Liver (tissue), 9 donors: ENCODE data around the gene RAPGEF6. TPM values are rescaled to one million over a fixed set of nuclear protein-coding genes. Genes with fewer than 3 reads are reported as not detected.
"Not testable (repeated sequence)": the region's sequence is repeated elsewhere in the genome, so short reads cannot be mapped to it uniquely, and the experiment has no call there.

ENCODE experiments used
- DNase-seq: peaks from one replicate; pipeline ENCODE4 v3.0.0-alpha.2; 2017; ENCODE audit warnings: low spot score
- H3K27ac ChIP-seq, 2 donors: one replicate each; pipeline ENCODE4 v1.7.0; 2013; ENCODE audit warnings: inconsistent platforms in 2 of 2, low read length in 2 of 2, control low read depth in 1 of 2, low read depth in 1 of 2, mild to moderate bottlenecking in 1 of 2
- H3K27me3 ChIP-seq, 4 donors: one replicate each; pipeline versions ENCODE4 v1.6.1 to v1.7.0; 2013; ENCODE audit warnings: low read length in 3 of 4, inconsistent platforms in 1 of 4, mild to moderate bottlenecking in 1 of 4, moderate library complexity in 1 of 4; ENCODE audit not compliant: control insufficient read depth in 4 of 4, insufficient read depth in 4 of 4
- H3K36me3 ChIP-seq, 4 donors: one replicate each; pipeline versions ENCODE4 v1.6.1 to v1.7.0; 2013; ENCODE audit warnings: low read length in 3 of 4, mild to moderate bottlenecking in 3 of 4, low read depth in 1 of 4, moderate library complexity in 1 of 4; ENCODE audit not compliant: control insufficient read depth in 4 of 4, insufficient read depth in 3 of 4
- H3K4me1 ChIP-seq, 4 donors: one replicate each; pipeline versions ENCODE4 v1.6.1 to v1.7.0; 2013; ENCODE audit warnings: low read length in 3 of 4, mild to moderate bottlenecking in 3 of 4, moderate library complexity in 1 of 4; ENCODE audit not compliant: control insufficient read depth in 4 of 4, insufficient read depth in 4 of 4
- H3K4me3 ChIP-seq, 3 donors: one replicate each; pipeline versions ENCODE4 v1.6.1 to v1.7.0; 2013; ENCODE audit warnings: low read length in 3 of 3, control low read depth in 1 of 3, low read depth in 1 of 3, mild to moderate bottlenecking in 1 of 3
- H3K9ac ChIP-seq, 2 donors: one replicate each; pipeline ENCODE4 v1.7.0; 2013; ENCODE audit warnings: low read length in 2 of 2, mild to moderate bottlenecking in 2 of 2, moderate library complexity in 2 of 2, control low read depth in 1 of 2, low read depth in 1 of 2
- H3K9me3 ChIP-seq, 4 donors: one replicate each; pipeline versions ENCODE4 v1.6.1 to v1.7.0; 2013; ENCODE audit warnings: low read length in 3 of 4; ENCODE audit not compliant: control insufficient read depth in 4 of 4
- EGR1 ChIP-seq, 2 donors: IDR thresholded peaks; 2 replicates each; pipeline ENCODE4 v1.6.1; 2016 to 2018; ENCODE audit warnings: antibody characterized with exemption in 2 of 2, low read depth in 2 of 2
- FOXA1 ChIP-seq: IDR thresholded peaks from 2 replicates; pipeline ENCODE4 v1.6.1; 2016; ENCODE audit warnings: antibody characterized with exemption
- FOXA2 ChIP-seq: IDR thresholded peaks from 2 replicates; pipeline ENCODE4 v1.6.1; 2016; ENCODE audit warnings: antibody characterized with exemption
- GABPA ChIP-seq, 2 donors: IDR thresholded peaks in 1 of 2; conservative IDR thresholded peaks in 1 of 2; 2 replicates each; pipeline ENCODE4 v1.6.1; 2016; ENCODE audit warnings: antibody characterized with exemption in 2 of 2, mild to moderate bottlenecking in 1 of 2, moderate library complexity in 1 of 2
- HNF4A ChIP-seq, 2 donors: conservative IDR thresholded peaks; 2 replicates each; pipeline ENCODE4 v1.6.1; 2016; ENCODE audit warnings: antibody characterized with exemption in 2 of 2, mild to moderate bottlenecking in 2 of 2
- HNF4G ChIP-seq: IDR thresholded peaks from 2 replicates; pipeline ENCODE4 v1.6.1; 2016; ENCODE audit warnings: antibody characterized with exemption
- JUND ChIP-seq, 2 donors: IDR thresholded peaks; 2 replicates each; pipeline ENCODE4 v1.6.1; 2016; ENCODE audit warnings: antibody characterized with exemption in 2 of 2
- NR2F2 ChIP-seq: IDR thresholded peaks from 2 replicates; pipeline ENCODE4 v1.6.1; 2016; ENCODE audit warnings: antibody characterized with exemption
- RAD21 ChIP-seq, 2 donors: IDR thresholded peaks; 2 replicates each; pipeline ENCODE4 v1.6.1; 2016; ENCODE audit warnings: antibody characterized with exemption in 2 of 2, mild to moderate bottlenecking in 2 of 2
- RXRA ChIP-seq, 2 donors: IDR thresholded peaks; 2 replicates each; pipeline ENCODE4 v1.6.1; 2017 to 2018; ENCODE audit warnings: antibody characterized with exemption in 2 of 2, mild to moderate bottlenecking in 1 of 2
- SP1 ChIP-seq: IDR thresholded peaks from 2 replicates; pipeline ENCODE4 v1.6.1; 2018; ENCODE audit warnings: antibody characterized with exemption, mild to moderate bottlenecking
- TAF1 ChIP-seq: conservative IDR thresholded peaks from 2 replicates; pipeline ENCODE4 v1.6.1; 2016; ENCODE audit warnings: antibody characterized with exemption, mild to moderate bottlenecking
- YY1 ChIP-seq: IDR thresholded peaks from 2 replicates; pipeline ENCODE4 v1.6.1; 2016; ENCODE audit warnings: antibody characterized with exemption, mild to moderate bottlenecking
- WGBS: extraction: QIAGEN DNeasy Blood & Tissue Kit; methylation state at CpG from one replicate; pipeline ENCODE4 v1.1.7; 2013; 5-methylcytosine and 5-hydroxymethylcytosine counted together
- polyA plus RNA-seq, 2 donors: library from polyadenylated mRNA; stranded (reverse) in 1 of 2; unstranded in 1 of 2; fragments of 200-250 nt in 1 of 2; fragments of >200 nt in 1 of 2; fragmentation: Nextera tagmentation in 1 of 2; extraction: Ambion mirVana in 1 of 2; gene quantifications; one replicate each; pipeline versions ENCODE4 v1.2.1 to v1.2.3, GENCODE V29; 2013 to 2015
- total RNA-seq, 2 donors: library from RNA; depleted of rRNA; stranded (reverse); fragments of >200 nt; gene quantifications; one replicate each; pipeline ENCODE4 v1.2.3, GENCODE V29; 2014
- TF ChIP-seq, protein P1 (sequence below): IDR thresholded peaks from 2 replicates; pipeline ENCODE4 v1.6.1; 2016; ENCODE audit warnings: antibody characterized with exemption
- TF ChIP-seq, protein P2 (sequence below): IDR thresholded peaks from 2 replicates; pipeline ENCODE4 v1.6.1; 2016; ENCODE audit warnings: antibody characterized with exemption
- TF ChIP-seq, protein P3 (sequence below): IDR thresholded peaks from 2 replicates; pipeline ENCODE4 v1.6.1; 2016; ENCODE audit warnings: antibody characterized with exemption, mild to moderate bottlenecking
- TF ChIP-seq, protein P4 (sequence below): IDR thresholded peaks from 2 replicates; pipeline ENCODE4 v1.6.1; 2016; ENCODE audit warnings: antibody characterized with exemption
- TF ChIP-seq, protein P5 (sequence below): fragments of 150-350 bp; IDR thresholded peaks from 2 replicates; pipeline ENCODE4 v1.5.1; 2017; ENCODE audit warnings: improper control_type of control experiment, low read depth, low read length; ENCODE audit not compliant: missing input control
- donor health status: healthy.
- donor health status: healthy.
- donor health status: healthy.
- donor health status: healthy.
- donor health status: healthy.

Gene RAPGEF6
- total and polyA plus RNA-seq, 4 donors, result 1.7 to 16.1 (median 8.6) TPM

DNA sequence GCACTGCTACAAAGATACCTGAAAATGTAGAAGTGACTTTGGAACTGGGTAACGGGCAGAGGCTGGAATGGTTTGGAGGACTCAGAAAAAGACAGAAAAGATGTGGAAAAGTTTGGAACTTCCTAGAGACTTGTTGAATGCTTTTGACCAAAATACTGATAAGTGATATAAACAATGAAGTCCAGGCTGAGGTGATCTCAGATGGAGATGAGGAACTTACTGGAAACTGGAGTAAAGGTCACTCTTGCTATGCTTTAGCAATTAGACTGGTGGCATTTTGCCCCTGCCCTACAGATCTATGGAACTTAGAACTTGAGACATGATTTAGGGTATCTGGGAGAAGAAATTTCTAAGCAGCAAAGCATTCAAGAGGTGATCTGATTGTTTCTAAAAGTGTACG is 41.6 kb downstream of the RAPGEF6 start:
- H3K27ac ChIP-seq, H3K4me1 ChIP-seq: not testable (repeated sequence)
- 89% methylated on average over 2 of the region's 2 CpGs for WGBS

DNA sequence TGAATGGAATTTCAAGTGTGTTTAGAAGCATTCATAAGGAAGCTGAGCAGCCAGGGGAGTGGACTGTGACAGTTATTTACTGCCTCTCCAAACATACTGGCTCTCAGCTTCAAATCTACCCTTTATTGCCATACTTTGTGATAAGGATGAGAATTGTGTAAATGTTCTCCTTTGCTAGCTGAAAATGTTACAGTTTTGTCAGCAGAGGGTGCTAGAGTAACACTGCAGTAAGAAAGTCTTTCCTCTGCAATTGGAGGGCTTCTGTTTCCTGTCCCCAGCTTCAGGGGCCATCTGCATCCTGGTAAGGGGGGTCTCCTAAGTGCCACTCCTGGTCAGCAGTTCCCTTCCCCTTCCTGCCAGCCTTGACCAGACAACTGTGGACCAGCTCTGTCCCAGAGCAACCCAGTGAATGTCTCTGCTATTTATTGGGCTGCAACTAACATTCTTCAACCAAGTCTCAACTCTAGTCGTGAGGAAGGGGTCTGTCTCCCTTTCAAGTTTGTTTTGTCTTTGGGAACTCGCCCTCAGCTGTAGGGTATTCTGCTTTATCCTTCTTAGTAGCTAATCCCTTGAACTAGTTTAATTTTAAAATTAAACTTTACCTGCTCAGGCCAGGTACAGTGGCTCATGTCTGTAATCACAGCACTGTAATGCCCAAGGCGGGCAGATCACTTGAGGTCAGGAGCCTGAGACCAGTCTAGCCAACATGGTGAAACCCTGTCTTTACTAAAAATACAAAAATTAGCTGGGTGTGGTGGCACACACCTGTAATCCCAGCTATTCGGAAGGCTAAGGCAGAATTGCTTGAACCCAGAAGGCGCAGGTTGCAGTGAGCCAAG is 45.3 kb downstream of the RAPGEF6 start:
- Histone ChIP-seq H3K36me3 (peaks cover 0 to 2% (median 0%) of the 10 kb centered on the region in 4 donors), H3K4me3 (no peak overlapping the region), H3K9me3 (no peaks in the 10 kb centered on the region), H3K27me3 (no peaks in the 10 kb centered on the region), H3K4me1 (peaks cover 0 to 5% (median 3%) of the 10 kb centered on the region in 4 donors), H3K27ac (no peak overlapping the region), H3K9ac (no peak overlapping the region)
- DNase-seq, result no peak
- 70% methylated on average over 5 of the region's 5 CpGs for WGBS
- TF ChIP-seq SP1, result no peak
- TF ChIP-seq, protein P1, sequence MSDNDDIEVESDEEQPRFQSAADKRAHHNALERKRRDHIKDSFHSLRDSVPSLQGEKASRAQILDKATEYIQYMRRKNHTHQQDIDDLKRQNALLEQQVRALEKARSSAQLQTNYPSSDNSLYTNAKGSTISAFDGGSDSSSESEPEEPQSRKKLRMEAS, result no peak
- no peak for TF ChIP-seq FOXA1
- TF ChIP-seq, protein P2, sequence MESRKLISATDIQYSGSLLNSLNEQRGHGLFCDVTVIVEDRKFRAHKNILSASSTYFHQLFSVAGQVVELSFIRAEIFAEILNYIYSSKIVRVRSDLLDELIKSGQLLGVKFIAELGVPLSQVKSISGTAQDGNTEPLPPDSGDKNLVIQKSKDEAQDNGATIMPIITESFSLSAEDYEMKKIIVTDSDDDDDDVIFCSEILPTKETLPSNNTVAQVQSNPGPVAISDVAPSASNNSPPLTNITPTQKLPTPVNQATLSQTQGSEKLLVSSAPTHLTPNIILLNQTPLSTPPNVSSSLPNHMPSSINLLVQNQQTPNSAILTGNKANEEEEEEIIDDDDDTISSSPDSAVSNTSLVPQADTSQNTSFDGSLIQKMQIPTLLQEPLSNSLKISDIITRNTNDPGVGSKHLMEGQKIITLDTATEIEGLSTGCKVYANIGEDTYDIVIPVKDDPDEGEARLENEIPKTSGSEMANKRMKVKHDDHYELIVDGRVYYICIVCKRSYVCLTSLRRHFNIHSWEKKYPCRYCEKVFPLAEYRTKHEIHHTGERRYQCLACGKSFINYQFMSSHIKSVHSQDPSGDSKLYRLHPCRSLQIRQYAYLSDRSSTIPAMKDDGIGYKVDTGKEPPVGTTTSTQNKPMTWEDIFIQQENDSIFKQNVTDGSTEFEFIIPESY, result no peak
- TF ChIP-seq TAF1, result no peak
- TF ChIP-seq EGR1 (IDR thresholded peaks at IDR 0.05; ENCODE audit: low read depth in 2 of 2), result no peak
- TF ChIP-seq FOXA2, result no peak
- TF ChIP-seq RAD21 (IDR thresholded peaks at IDR 0.05), result peak; percentile 96 to 97
- TF ChIP-seq, protein P3, sequence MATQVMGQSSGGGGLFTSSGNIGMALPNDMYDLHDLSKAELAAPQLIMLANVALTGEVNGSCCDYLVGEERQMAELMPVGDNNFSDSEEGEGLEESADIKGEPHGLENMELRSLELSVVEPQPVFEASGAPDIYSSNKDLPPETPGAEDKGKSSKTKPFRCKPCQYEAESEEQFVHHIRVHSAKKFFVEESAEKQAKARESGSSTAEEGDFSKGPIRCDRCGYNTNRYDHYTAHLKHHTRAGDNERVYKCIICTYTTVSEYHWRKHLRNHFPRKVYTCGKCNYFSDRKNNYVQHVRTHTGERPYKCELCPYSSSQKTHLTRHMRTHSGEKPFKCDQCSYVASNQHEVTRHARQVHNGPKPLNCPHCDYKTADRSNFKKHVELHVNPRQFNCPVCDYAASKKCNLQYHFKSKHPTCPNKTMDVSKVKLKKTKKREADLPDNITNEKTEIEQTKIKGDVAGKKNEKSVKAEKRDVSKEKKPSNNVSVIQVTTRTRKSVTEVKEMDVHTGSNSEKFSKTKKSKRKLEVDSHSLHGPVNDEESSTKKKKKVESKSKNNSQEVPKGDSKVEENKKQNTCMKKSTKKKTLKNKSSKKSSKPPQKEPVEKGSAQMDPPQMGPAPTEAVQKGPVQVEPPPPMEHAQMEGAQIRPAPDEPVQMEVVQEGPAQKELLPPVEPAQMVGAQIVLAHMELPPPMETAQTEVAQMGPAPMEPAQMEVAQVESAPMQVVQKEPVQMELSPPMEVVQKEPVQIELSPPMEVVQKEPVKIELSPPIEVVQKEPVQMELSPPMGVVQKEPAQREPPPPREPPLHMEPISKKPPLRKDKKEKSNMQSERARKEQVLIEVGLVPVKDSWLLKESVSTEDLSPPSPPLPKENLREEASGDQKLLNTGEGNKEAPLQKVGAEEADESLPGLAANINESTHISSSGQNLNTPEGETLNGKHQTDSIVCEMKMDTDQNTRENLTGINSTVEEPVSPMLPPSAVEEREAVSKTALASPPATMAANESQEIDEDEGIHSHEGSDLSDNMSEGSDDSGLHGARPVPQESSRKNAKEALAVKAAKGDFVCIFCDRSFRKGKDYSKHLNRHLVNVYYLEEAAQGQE, result no peak
- TF ChIP-seq, protein P4, sequence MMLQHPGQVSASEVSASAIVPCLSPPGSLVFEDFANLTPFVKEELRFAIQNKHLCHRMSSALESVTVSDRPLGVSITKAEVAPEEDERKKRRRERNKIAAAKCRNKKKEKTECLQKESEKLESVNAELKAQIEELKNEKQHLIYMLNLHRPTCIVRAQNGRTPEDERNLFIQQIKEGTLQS, result no peak
- no peak for TF ChIP-seq NR2F2
- no peak for TF ChIP-seq HNF4G
- TF ChIP-seq, protein P5, sequence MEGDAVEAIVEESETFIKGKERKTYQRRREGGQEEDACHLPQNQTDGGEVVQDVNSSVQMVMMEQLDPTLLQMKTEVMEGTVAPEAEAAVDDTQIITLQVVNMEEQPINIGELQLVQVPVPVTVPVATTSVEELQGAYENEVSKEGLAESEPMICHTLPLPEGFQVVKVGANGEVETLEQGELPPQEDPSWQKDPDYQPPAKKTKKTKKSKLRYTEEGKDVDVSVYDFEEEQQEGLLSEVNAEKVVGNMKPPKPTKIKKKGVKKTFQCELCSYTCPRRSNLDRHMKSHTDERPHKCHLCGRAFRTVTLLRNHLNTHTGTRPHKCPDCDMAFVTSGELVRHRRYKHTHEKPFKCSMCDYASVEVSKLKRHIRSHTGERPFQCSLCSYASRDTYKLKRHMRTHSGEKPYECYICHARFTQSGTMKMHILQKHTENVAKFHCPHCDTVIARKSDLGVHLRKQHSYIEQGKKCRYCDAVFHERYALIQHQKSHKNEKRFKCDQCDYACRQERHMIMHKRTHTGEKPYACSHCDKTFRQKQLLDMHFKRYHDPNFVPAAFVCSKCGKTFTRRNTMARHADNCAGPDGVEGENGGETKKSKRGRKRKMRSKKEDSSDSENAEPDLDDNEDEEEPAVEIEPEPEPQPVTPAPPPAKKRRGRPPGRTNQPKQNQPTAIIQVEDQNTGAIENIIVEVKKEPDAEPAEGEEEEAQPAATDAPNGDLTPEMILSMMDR, result peak; percentile 89
- TF ChIP-seq RXRA (IDR thresholded peaks at IDR 0.05), result no peak
- no peak for TF ChIP-seq GABPA (IDR thresholded peaks at IDR 0.05 in 1 of 2, conservative IDR thresholded peaks at IDR 0.05 in 1 of 2)
- no peak for TF ChIP-seq YY1
- peak in 1 of 2 donors; percentile 6 for TF ChIP-seq HNF4A (conservative IDR thresholded peaks at IDR 0.05)
- TF ChIP-seq JUND (IDR thresholded peaks at IDR 0.05), result no peak

More for the DNA sequence above, 41.6 kb downstream of the RAPGEF6 start:
- not testable (repeated sequence) for H3K9ac ChIP-seq, H3K36me3 ChIP-seq, H3K4me3 ChIP-seq, DNase-seq, H3K9me3 ChIP-seq, H3K27me3 ChIP-seq
- peak; percentile 34 to 47 for TF ChIP-seq HNF4A (conservative IDR thresholded peaks at IDR 0.05)
- TF ChIP-seq SP1, result peak; percentile 9
- TF ChIP-seq RXRA (IDR thresholded peaks at IDR 0.05), result peak; percentile 48 to 54
